Endothelial cell of umbilical vein (primary cell): ENCODE results near the gene ZNF320. TPM values are rescaled to one million over a fixed set of nuclear protein-coding genes. Genes with fewer than 3 reads are reported as not detected.
A peak's percentile ranks its signal among the peaks of the same experiment; 100 is the strongest.
"Not testable (repeated sequence)": the region's sequence is repeated elsewhere in the genome, so short reads cannot be mapped to it uniquely, and the experiment has no call there.

Experiments
- BruUV-seq: library from RNA; stranded (reverse); fragments of 400-500 nt; replicated peaks from 2 replicates; lab custom pipeline; 2021; lab: Mats Ljungman, UMichigan
- CTCF ChIA-PET: fragments of 300-600, 350-600 bp; sonication (Branson Sonifier 250); formaldehyde crosslinking; loops from one replicate; lab custom pipeline; 2021; ENCODE audit warnings: antibody characterized with exemption, inconsistent platforms; lab: Charles Lee
- POLR2A ChIA-PET: fragments of 300-600, 350-600 bp; sonication (Branson Sonifier 250); formaldehyde crosslinking; loops from one replicate; lab custom pipeline; 2021; ENCODE audit warnings: antibody characterized with exemption, inconsistent platforms; lab: Charles Lee
- DNase-seq: peaks from one replicate; pipeline ENCODE4 v3.0.0-alpha.2; 2011; ENCODE audit warnings: low read depth, low spot score
- FAIRE-seq: peaks from 2 replicates; lab custom pipeline; 2011; peaks lifted over from hg19 to GRCh38; lab: Jason Lieb, UNC
- H2AFZ ChIP-seq: 2 replicates; pipeline ENCODE4 v1.6.0; 2012; ENCODE audit warnings: low read depth, low read length, control low read depth, inconsistent platforms
- H3K27ac ChIP-seq: 2 replicates; pipeline ENCODE4 v1.5.1; 2011; ENCODE audit warnings: low read depth, mild to moderate bottlenecking, control low read depth, low read length, moderate library complexity; ENCODE audit not compliant: insufficient read depth
- H3K27me3 ChIP-seq, 2 experiments: 2 replicates each; pipeline versions ENCODE4 v1.6.0 to v1.6.1; 2011; ENCODE audit warnings: low read length in 2 of 2, mixed read lengths in 1 of 2; ENCODE audit not compliant: control insufficient read depth in 2 of 2, insufficient read depth in 2 of 2
- H3K36me3 ChIP-seq, 2 experiments: 2 replicates in 1 of 2; 3 replicates in 1 of 2; pipeline ENCODE4 v1.5.1; 2011; ENCODE audit warnings: low read length in 2 of 2, mild to moderate bottlenecking in 1 of 2, moderate library complexity in 1 of 2; ENCODE audit not compliant: control insufficient read depth in 2 of 2, insufficient read depth in 2 of 2; ENCODE audit errors: extremely low read depth in 1 of 2
- H3K4me1 ChIP-seq: 3 replicates; pipeline ENCODE4 v1.5.1; 2011; ENCODE audit warnings: mild to moderate bottlenecking, low read length; ENCODE audit not compliant: control insufficient read depth, insufficient read depth; ENCODE audit errors: extremely low read depth
- H3K4me2 ChIP-seq: 2 replicates; pipeline ENCODE4 v1.6.1; 2011; ENCODE audit warnings: low read length, control low read depth, mixed read lengths; ENCODE audit not compliant: insufficient read depth
- H3K4me3 ChIP-seq, 3 experiments: fragments of 200-600 bp in 1 of 3; sonication (generic), shearing (Covaris generic) in 1 of 3; replicated peaks in 1 of 3; 2 replicates each; pipeline ENCODE4 v1.5.1; 2011 to 2016; ENCODE audit warnings: control low read depth in 3 of 3, low read length in 3 of 3, mild to moderate bottlenecking in 2 of 3, inconsistent platforms in 1 of 3, low read depth in 1 of 3, moderate library complexity in 1 of 3; ENCODE audit not compliant: insufficient read depth in 1 of 3
- H3K79me2 ChIP-seq: 2 replicates; pipeline ENCODE4 v1.6.0; 2012; ENCODE audit warnings: low read length, inconsistent platforms; ENCODE audit not compliant: control insufficient read depth, insufficient read depth
- H3K9ac ChIP-seq: replicated peaks from 2 replicates; pipeline ENCODE3; 2011; ENCODE audit warnings: low read length, control low read depth; ENCODE audit not compliant: insufficient read depth; ENCODE audit errors: extremely low read depth
- H3K9me1 ChIP-seq: replicated peaks from 3 replicates; pipeline ENCODE4 v1.6.0; 2011; ENCODE audit warnings: mild to moderate bottlenecking, low read length; ENCODE audit not compliant: control insufficient read depth, insufficient read depth; ENCODE audit errors: extremely low read depth
- H3K9me3 ChIP-seq: replicated peaks from 2 replicates; pipeline ENCODE4 v1.5.1; 2012; ENCODE audit warnings: low read length, inconsistent platforms; ENCODE audit not compliant: control insufficient read depth, insufficient read depth
- H4K20me1 ChIP-seq: replicated peaks from 2 replicates; pipeline ENCODE3; 2011; ENCODE audit warnings: mild to moderate bottlenecking, low read length; ENCODE audit not compliant: control insufficient read depth, insufficient read depth; ENCODE audit errors: extremely low read depth
- EZH2 ChIP-seq: IDR thresholded peaks from 2 replicates; pipeline ENCODE4 v1.6.1; 2012; ENCODE audit warnings: borderline replicate concordance, low read depth, mild to moderate bottlenecking, moderate library complexity, low read length, inconsistent platforms; ENCODE audit not compliant: severe bottlenecking
- FOS ChIP-seq: IDR thresholded peaks from 2 replicates; pipeline ENCODE4 v1.6.1; 2011; ENCODE audit warnings: mild to moderate bottlenecking, low read length, moderate library complexity, borderline replicate concordance; ENCODE audit not compliant: insufficient read depth
- GATA2 ChIP-seq: IDR thresholded peaks from 2 replicates; pipeline ENCODE4 v1.7.0; 2011; ENCODE audit warnings: low read depth, mild to moderate bottlenecking, moderate library complexity, mixed read lengths, low read length; ENCODE audit not compliant: insufficient read length, insufficient read depth
- JUN ChIP-seq: IDR thresholded peaks from 2 replicates; pipeline ENCODE4 v1.6.1; 2011; ENCODE audit warnings: borderline replicate concordance, low read depth; ENCODE audit not compliant: insufficient read length, insufficient read depth
- POLR2AphosphoS5 ChIP-seq: IDR thresholded peaks from 2 replicates; pipeline ENCODE4 v1.6.1; 2012; ENCODE audit warnings: low read depth, mild to moderate bottlenecking, control low read depth, low read length, moderate library complexity; ENCODE audit not compliant: insufficient read depth
- dilution Hi-C: fragments of 300-500 bp; cut with MboI; formaldehyde crosslinking; loops from one replicate; pipeline ENCODE4 v1.15.0; 2019; ENCODE audit warnings: low sequenced_read_pairs; ENCODE audit not compliant: extremely low pct_ligation_motif_present
- intact Hi-C: fragments of 100-400 bp; cut with micrococcal nuclease; formaldehyde crosslinking; loops from one replicate; pipeline ENCODE4 v1.10.0; 2022
- polyA plus RNA-seq, 4 experiments: library from polyadenylated mRNA; depleted of rRNA in 3 of 4; stranded (reverse) in 3 of 4; unstranded in 1 of 4; fragments of >200 nt; gene quantifications; 2 replicates each; pipeline versions ENCODE4 v1.2.1 to v1.2.3, GENCODE V29; 2011 to 2012; ENCODE audit warnings: missing spikeins in 1 of 4
- total RNA-seq: library from RNA; stranded (reverse); gene quantifications from 2 replicates; pipeline ENCODE4 v1.2.3, GENCODE V29; 2021
- TF ChIP-seq, protein P1 (sequence below), 2 donors: IDR thresholded peaks; 1 replicate in 1 of 2; 2 replicates in 1 of 2; pipeline ENCODE4 v1.5.1; 2011; ENCODE audit warnings: low read length in 2 of 2, mild to moderate bottlenecking in 2 of 2, moderate library complexity in 2 of 2, control low read depth in 1 of 2, inconsistent platforms in 1 of 2, low read depth in 1 of 2; ENCODE audit not compliant: insufficient read depth in 1 of 2; ENCODE audit errors: extremely low read depth in 1 of 2
- TF ChIP-seq, protein P2 (sequence below): IDR thresholded peaks from 2 replicates; pipeline ENCODE4 v1.6.1; 2011; ENCODE audit not compliant: insufficient read depth, insufficient read length

The ZNF320 gene
- total and polyA plus RNA-seq, 2 donors (not counting 3 experiments of a cell fraction or from before 2014, with no cell fraction given): 7.6 to 11.1 TPM

DNA sequence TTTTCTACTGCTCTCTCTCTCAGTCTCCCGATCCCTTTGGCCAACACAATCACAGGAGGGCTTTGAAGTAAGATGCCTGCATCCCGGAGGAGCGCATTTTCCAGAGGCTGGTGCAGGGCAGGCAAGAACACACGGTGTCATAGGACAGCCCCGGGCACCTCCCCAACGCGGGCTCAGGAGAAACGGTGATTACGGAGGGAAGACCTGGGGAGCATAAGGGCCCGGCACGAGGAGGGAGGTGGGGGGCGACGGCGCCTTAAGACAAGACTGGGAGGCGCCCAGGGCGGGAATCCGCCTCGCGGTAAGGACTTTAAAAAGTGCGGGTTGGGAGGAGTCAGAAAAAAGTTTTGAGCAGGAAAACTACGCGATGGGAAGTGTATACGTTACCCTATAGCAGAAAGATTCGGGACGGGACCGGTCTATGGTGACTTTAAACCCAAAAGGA lies 44.5 kb upstream of the ZNF320 start:
- no peaks in the 10 kb centered on the region for H4K20me1 ChIP-seq
- TF ChIP-seq, protein P1, sequence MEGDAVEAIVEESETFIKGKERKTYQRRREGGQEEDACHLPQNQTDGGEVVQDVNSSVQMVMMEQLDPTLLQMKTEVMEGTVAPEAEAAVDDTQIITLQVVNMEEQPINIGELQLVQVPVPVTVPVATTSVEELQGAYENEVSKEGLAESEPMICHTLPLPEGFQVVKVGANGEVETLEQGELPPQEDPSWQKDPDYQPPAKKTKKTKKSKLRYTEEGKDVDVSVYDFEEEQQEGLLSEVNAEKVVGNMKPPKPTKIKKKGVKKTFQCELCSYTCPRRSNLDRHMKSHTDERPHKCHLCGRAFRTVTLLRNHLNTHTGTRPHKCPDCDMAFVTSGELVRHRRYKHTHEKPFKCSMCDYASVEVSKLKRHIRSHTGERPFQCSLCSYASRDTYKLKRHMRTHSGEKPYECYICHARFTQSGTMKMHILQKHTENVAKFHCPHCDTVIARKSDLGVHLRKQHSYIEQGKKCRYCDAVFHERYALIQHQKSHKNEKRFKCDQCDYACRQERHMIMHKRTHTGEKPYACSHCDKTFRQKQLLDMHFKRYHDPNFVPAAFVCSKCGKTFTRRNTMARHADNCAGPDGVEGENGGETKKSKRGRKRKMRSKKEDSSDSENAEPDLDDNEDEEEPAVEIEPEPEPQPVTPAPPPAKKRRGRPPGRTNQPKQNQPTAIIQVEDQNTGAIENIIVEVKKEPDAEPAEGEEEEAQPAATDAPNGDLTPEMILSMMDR (IDR thresholded peaks at IDR 0.05; ENCODE audit: extremely low read depth in 1 of 2, insufficient read depth in 1 of 2, low read depth in 1 of 2, low read length in 2 of 2): no peak
- no peak for TF ChIP-seq POLR2AphosphoS5
- no peak for TF ChIP-seq GATA2
- no peak for TF ChIP-seq JUN
- TF ChIP-seq FOS: no peak
- TF ChIP-seq, protein P2, sequence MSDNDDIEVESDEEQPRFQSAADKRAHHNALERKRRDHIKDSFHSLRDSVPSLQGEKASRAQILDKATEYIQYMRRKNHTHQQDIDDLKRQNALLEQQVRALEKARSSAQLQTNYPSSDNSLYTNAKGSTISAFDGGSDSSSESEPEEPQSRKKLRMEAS: no peak
- TF ChIP-seq EZH2: no peak
- DNase-seq: peak; percentile 56
- peak overlapping the region; percentile 83 for H2AFZ ChIP-seq
- H3K79me2 ChIP-seq: no peaks in the 10 kb centered on the region
- ChIA-PET POLR2A (no interaction called here), CTCF (no interaction called here)
- peak overlapping the region; percentile 84 for H3K9ac ChIP-seq
- BruUV-seq: TSS peak; percentile 96
- FAIRE-seq: no peak
- H3K4me1 ChIP-seq: no peaks in the 10 kb centered on the region
- no peaks in the 10 kb centered on the region for H3K36me3 ChIP-seq
- H3K27ac ChIP-seq: peak overlapping the region; percentile 65
- intact Hi-C loops (loop anchor here (1.0 to 5.0 kb wide), 6 partner anchors 19 to 145 kb away; partner anchors contain the start of genes ZNF320, ZNF468, ZNF816 and ZNF888), dilution Hi-C loops (no loop called here)
- peak overlapping the region; percentile 95 for H3K4me2 ChIP-seq
- no peaks in the 10 kb centered on the region for H3K9me3 ChIP-seq
- H3K27me3 ChIP-seq: no peaks in the 10 kb centered on the region
- peak overlapping the region; percentile 76 to 94 (median 87) for H3K4me3 ChIP-seq
- no peaks in the 10 kb centered on the region for H3K9me1 ChIP-seq

- Histone ChIP-seq H3K4me2 (peak overlapping the region; percentile 95), H2AFZ (peak overlapping the region; percentile 83), H3K4me3 (peak overlapping the region in 2 of 3 experiments; percentile 87 to 94)
- H3K27ac ChIP-seq, H3K9me1 ChIP-seq, POLR2A ChIA-PET, BruUV-seq, H3K79me2 ChIP-seq, H4K20me1 ChIP-seq, dilution Hi-C loops, H3K4me1 ChIP-seq, H3K9me3 ChIP-seq, H3K9ac ChIP-seq, FAIRE-seq, H3K36me3 ChIP-seq, CTCF ChIA-PET, H3K27me3 ChIP-seq, DNase-seq: not testable (repeated sequence)
- intact Hi-C loops: loop anchor here (5.0 kb wide), 2 partner anchors 84 to 146 kb away; partner anchors contain the start of gene ZNF468
Observed at GRCh38 chr19:52941523-52941922, 44.1 kb upstream of the ZNF320 start.

GRCh38 chr19:52940905-52941304 lies 43.5 kb upstream of the ZNF320 start:
- H3K79me2 ChIP-seq, DNase-seq, H3K36me3 ChIP-seq, BruUV-seq, H3K9ac ChIP-seq, CTCF ChIA-PET, H3K9me3 ChIP-seq, FAIRE-seq, H3K27me3 ChIP-seq, dilution Hi-C loops, H3K27ac ChIP-seq, H3K9me1 ChIP-seq, H3K4me3 ChIP-seq, H3K4me2 ChIP-seq, POLR2A ChIA-PET, H4K20me1 ChIP-seq, H2AFZ ChIP-seq, H3K4me1 ChIP-seq: not testable (repeated sequence)
- intact Hi-C loops: loop anchor here (5.0 kb wide), 2 partner anchors 84 to 146 kb away; partner anchors contain the start of gene ZNF468
